ENCODE results near the gene HHATL. TPM values are rescaled to one million over a fixed set of nuclear protein-coding genes. Genes with fewer than 3 reads are reported as not detected.

HHATL gene
- total and polyA plus RNA-seq, 7 donors = 37.0 to 276 (median 166) TPM

- ATAC-seq (no peak), DNase-seq (no peak)
- no peaks in the 10 kb centered on the region for H3K27me3 ChIP-seq (ENCODE audit: insufficient read depth in 3 of 3, low read length in 2 of 3)
- H3K27ac ChIP-seq = no peak overlapping the region
- TF ChIP-seq CTCF (IDR thresholded peaks at IDR 0.05) = no peak
- no peaks in the 10 kb centered on the region for H3K9me3 ChIP-seq
- intact Hi-C loops (cut with DNase I) = no loop called here
- H3K36me3 ChIP-seq (ENCODE audit: insufficient read depth in 1 of 2, low read depth in 1 of 2) = no peaks in the 10 kb centered on the region
- H3K4me3 ChIP-seq = no peak overlapping the region
- H3K4me1 ChIP-seq = peaks cover 12% of the 10 kb centered on the region
Measured at GRCh38 chr3:42673082-42673481, 29.5 kb downstream of the HHATL start.

GRCh38 chr3:42672515-42672914 lies 30.1 kb downstream of the HHATL start:
- no peak for TF ChIP-seq CTCF (IDR thresholded peaks at IDR 0.05)
- H3K9me3 ChIP-seq = no peaks in the 10 kb centered on the region
- no peaks in the 10 kb centered on the region for H3K36me3 ChIP-seq (ENCODE audit: insufficient read depth in 1 of 2, low read depth in 1 of 2)
- H3K4me3 ChIP-seq = no peak overlapping the region
- H3K27ac ChIP-seq = no peak overlapping the region
- no peak for DNase-seq
- intact Hi-C loops (cut with DNase I) = no loop called here
- 58 to 68% (median 68%) methylated on average over 1 of the region's 1 CpG for WGBS, 3 donors
- no peaks in the 10 kb centered on the region for H3K27me3 ChIP-seq (ENCODE audit: insufficient read depth in 3 of 3, low read length in 2 of 3)
- ATAC-seq = no peak
- peaks cover 17% of the 10 kb centered on the region for H3K4me1 ChIP-seq

- DNase-seq = no peak
- Histone ChIP-seq H3K4me3 (no peak overlapping the region), H3K9me3 (no peaks in the 10 kb centered on the region), H3K27me3 (ENCODE audit: insufficient read depth in 3 of 3, low read length in 2 of 3) (no peaks in the 10 kb centered on the region), H3K4me1 (peaks cover 35% of the 10 kb centered on the region), H3K36me3 (ENCODE audit: insufficient read depth in 1 of 2, low read depth in 1 of 2) (no peaks in the 10 kb centered on the region), H3K27ac (no peak overlapping the region)
- intact Hi-C loops (cut with DNase I) = no loop called here
- no peak for ATAC-seq
- WGBS, 3 donors = 73 to 100% (median 98%) methylated on average over 1 of the region's 1 CpG
- TF ChIP-seq CTCF (IDR thresholded peaks at IDR 0.05) = no peak
Measured at GRCh38 chr3:42670670-42671069, 31.9 kb downstream of the HHATL start.

GRCh38 chr3:42670051-42670576 lies 32.5 kb downstream of the HHATL start:
- ATAC-seq (no peak), DNase-seq (no peak)
- no peak overlapping the region for H3K27ac ChIP-seq
- no peak overlapping the region for H3K4me3 ChIP-seq
- WGBS, 3 donors = 75 to 84% (median 80%) methylated on average over 7 of the region's 7 CpGs
- H3K27me3 ChIP-seq (ENCODE audit: insufficient read depth in 3 of 3, low read length in 2 of 3) = no peaks in the 10 kb centered on the region
- no peaks in the 10 kb centered on the region for H3K9me3 ChIP-seq
- no peaks in the 10 kb centered on the region for H3K36me3 ChIP-seq (ENCODE audit: insufficient read depth in 1 of 2, low read depth in 1 of 2)
- TF ChIP-seq CTCF (IDR thresholded peaks at IDR 0.05) = no peak
- peaks cover 37% of the 10 kb centered on the region for H3K4me1 ChIP-seq
- intact Hi-C loops (cut with DNase I) = no loop called here

- Histone ChIP-seq H3K4me3 (no peak overlapping the region), H3K27ac (no peak overlapping the region), H3K27me3 (ENCODE audit: insufficient read depth in 3 of 3, low read length in 2 of 3) (no peaks in the 10 kb centered on the region), H3K36me3 (ENCODE audit: insufficient read depth in 1 of 2, low read depth in 1 of 2) (peaks cover 0 to 5% of the 10 kb centered on the region in 2 donors), H3K4me1 (peaks cover 37% of the 10 kb centered on the region), H3K9me3 (no peaks in the 10 kb centered on the region)
- DNase-seq (peak in 1 of 2 donors; percentile 29), ATAC-seq (peak in 3 of 4 donors; percentile 23 to 27 (median 26))
- 48 to 56% (median 53%) methylated on average over 4 of the region's 4 CpGs for WGBS, 3 donors
- intact Hi-C loops (cut with DNase I) = no loop called here
- no peak for TF ChIP-seq CTCF (IDR thresholded peaks at IDR 0.05)
Measured at GRCh38 chr3:42668793-42669217, 33.8 kb downstream of the HHATL start.

Measured in psoas muscle (tissue), 8 donors.